Measurements from ENCODE around the gene GOLGA2.
A peak's percentile ranks its signal among the peaks of the same experiment; 100 is the strongest.
"Not testable (repeated sequence)": the region's sequence is repeated elsewhere in the genome, so short reads cannot be mapped to it uniquely, and the experiment has no call there.

The GOLGA2 gene

DNA sequence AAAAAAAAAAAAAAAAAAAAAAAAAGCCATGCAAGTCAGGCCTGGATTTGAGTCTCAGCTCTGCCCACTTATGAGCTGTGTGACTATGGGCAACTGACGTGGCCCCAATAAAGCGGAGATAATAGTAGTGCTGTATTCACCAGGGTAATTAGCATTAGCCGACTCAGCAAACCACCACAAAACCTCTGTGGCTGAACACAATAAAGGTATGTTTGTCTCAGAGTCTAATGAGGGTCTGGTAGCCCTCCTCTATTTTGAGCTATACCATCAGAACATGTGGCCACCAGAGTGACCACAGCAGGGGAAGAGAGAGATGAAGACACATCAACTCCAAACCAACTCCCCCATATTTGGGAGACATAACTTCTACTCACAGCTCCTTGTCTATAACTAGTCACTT lies 16.2 kb upstream of the GOLGA2 start:
- DNase-seq: no peak
- no peak for ATAC-seq

DNA sequence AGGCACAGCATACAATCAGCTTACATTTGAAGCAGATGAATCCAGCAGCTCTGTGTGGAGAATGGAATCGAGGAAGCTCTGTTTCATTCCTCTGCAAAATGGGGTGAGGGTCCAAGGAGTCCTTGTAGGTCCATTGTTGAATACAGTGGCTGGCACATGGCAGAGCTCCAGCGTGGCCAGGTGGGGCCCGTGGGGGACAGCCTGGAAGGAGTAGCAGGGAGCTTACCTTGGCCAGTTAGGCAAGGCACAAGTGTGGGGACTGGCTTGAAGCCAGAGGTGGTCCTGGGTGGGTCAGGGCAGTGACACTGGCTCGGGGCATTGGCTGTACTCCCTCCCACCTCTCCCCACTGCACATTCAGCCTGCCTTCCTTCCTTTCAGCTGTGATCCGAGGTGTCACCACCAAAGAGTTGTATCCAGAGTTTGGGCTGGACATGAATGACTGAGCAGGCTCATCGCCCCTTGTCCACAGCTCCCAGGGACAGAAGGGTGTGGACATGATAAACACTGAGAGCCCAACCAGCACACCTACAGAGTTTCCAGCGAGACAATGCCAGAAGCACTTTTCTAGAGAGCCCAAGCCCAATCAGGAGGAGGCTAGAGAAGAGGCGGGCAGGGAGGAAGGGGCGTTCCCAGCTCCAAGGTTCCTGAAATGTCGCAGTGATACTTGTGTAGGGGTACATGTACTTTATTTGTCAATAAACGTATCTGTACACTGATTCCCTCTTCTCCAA lies 12.6 kb upstream of the GOLGA2 start:
- DNase-seq: no peak
- ATAC-seq: no peak

DNA sequence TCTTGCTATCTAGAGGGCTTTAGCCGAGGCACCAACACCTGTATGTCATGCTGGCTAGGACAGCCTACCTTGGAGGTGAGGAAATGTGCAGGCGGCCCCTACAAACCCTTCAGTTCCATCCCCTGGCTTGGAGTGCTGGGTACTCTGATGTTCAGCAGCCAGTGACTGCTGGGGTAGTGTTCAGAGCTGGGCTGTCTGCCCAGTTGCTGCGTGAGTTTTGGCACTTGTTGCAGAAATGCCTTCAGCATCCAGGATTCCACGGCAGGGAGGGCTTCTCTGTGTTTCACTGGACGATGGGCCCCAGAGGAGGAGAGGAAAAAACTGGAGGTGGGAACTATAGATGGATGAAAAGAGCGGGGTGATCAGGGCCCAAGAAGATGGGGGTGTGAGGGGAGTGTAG lies 10.6 kb upstream of the GOLGA2 start:
- ATAC-seq (no peak), DNase-seq (no peak)

DNA sequence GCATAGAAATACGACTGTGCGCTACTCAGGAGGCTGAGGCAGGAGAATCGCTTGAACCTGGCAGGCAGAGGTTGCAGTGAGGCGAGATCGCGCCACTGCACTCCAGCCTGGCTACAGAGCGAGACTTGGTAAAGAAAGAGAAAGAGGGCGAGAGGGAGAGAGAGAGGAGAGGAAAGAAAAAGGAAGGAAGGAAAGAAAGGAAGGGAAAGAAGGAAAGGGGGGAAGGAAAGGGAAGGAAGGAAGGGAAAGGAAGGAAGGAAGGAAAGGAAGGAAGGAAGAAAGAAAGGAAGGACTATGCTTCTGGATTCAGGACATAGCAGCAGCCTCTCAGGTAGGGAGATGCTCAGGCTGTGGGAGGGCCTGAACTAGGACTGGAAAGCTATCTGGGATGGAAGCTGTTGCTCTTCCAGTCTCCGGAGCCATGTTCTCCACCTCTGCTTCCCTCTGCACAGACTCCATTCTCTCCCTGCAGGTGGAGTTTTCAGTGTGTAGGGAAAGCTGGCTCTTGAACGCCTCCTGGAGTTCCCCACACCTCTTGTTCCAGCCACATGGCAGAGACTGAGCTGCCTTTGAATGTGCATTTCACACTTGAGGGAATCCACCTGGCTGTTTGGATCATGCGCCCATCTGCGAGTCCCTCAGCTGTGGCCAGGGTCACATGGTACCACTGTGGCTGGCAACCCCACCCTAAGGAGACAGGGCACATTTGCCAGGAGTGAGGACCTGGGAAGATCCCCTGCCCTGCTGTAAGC lies 9.4 kb upstream of the GOLGA2 start:
- ATAC-seq: no peak
- DNase-seq: no peak

DNA sequence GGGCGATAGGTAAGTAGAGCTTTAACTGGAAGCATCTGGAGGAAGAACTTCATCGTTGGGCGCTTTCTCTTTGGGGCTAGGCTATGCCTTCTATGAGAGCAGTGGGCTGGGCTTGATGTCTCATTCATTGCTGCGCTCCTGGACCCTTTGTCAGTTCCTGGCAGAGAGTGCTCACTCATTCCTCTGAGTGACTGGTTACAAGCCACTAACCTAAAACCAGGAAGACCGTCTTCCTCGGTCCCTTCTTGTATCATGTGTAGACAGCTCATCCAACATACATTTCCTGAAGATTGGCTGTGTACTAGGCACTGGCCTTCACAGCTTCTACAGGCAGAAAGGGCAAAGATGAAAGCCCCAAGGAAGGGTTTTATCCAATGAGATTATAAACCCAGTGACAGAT lies 6.7 kb upstream of the GOLGA2 start:
- ATAC-seq: no peak
- DNase-seq: no peak

DNA sequence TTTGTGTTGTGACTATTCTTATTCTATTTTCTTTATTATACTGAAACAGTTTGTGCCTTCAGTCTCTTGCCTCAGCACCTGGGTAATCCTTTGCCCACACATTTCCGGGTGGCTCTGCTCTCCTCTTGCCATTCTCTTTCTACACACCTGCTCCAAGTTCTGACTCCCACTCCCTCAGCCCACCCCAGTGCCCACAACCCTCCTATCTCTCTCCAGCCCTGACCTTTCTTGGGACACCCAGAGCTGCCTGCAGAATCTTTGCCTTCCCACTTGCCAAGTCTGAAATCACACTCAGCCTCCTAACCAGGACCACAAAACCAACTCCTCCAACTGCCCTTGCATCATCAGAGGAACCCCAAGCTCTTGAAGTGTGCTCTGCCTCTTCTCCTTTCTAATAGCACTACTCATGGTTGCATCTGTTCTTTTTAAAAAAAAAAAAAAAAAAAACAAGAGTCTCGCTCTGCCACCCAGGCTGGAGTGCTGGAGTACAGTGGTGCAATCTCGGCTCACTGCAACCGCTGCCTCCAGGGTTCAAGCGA lies 4.3 kb upstream of the GOLGA2 start:
- no peak for ATAC-seq

DNA sequence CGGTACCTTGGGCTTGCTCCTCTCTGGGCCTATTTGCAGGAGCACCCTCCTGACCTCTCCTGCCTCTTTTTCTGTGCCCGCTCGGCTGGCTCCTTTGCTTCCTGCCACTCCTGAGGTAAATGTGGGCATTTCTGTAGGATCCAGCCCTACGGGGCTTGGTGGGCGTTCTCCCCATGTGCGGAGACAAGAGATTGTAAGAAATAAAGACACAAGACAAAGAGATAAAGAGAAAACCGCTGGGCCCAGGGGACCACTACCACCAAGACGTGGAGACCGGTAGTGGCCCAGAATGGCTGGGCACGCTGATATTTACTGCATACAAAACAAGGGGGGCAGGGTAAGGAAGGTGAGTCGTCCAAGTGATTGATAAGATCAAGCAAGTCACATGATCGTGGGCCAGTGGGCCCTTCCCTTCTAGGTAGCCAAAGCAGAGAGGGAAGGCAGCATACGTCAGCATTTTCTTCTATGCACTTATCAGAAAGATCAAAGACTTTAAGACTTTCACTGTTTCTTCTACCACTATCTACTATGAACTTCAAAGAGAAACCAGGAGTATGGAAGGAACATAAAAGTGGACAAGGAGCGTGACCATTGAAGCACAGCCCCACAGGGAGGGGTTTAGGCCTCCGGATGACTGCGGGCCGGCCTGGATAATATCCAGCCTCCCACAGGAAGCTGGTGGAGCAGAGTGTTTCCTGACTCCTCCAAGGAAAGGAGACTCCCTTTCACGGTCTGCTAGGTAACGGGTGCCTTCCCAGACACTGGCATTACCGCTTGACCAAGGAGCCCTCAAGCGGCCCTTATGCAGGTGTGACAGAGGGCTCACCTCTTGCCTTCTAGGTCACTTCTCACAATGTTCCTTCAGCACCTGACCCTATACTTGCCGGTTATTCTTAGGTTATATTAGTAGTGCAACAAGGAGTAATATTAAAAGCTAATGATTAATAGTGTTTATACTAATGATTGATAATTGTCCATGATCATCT lies 3.6 kb upstream of the GOLGA2 start:
- not testable (repeated sequence) for ATAC-seq, DNase-seq

More for the DNA sequence above, 4.3 kb upstream of the GOLGA2 start:
- no peak for DNase-seq

DNA sequence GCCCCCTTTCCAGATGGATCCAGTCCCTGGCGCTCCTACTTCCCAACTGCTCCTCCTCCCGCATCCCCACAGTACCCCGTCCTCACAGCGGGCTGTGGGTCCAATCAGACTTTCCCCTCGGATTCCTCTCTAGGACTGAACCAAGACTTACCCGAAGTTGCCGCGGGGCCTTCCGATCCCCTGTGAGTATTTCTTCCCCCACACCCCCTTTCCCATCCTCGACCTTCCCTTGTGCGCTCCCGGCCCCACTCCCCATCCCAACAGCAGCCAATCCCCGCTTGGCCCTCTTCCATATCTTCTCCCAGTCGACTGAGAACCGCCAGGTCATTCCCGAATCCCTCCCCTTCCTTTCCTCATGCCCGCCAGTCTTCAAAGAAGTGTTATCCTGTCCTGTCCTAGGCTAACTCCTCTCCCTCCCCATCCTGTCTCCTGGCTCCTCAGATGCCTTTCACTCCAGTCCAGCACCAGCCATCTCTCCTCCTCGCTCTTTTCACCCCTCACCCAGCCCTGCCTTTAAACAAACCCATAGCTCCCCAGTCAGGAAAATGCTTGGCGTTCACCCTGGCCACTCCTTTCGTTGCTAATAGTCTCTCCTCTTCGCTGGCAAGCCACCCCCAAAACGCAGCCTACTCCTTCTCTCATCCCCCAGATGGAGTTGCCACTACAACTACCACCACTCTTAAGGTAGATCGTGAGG lies 915 bp upstream of the GOLGA2 start:
- DNase-seq: no peak

DNA sequence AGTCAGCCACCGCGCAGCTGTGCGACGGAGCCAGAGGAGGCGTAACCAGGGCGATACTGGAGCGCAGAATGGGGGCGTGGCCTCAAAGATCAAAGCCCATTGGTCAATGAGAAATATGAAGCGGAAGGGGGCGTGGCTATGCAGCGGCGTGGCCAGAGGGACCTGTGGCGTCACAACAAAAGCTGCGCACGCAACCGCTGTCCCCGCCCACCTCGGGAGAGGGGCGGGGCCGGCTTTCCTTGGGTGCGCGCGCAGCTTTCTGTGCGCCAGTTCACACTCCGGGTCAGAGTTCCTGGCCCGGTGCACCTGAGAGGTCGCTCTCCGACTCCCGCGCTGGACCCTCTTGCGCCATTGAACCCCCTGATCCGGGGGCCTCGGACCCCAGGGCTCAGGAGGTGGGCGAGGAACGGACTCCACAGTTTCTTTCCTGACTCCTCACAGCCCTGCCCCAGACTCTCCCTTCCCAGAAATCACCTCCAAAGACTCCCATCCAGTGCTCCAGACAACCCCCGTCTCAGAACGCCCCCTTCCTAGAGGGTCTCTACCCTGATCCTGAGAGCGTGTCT lies 284 bp upstream of the GOLGA2 start, which contains the start of gene SWI5:
TSS of gene SWI5 (plus strand) at position 269 of the 566 bp plus-strand sequence.
- DNase-seq: peak; percentile 100
- ATAC-seq: peak; percentile 98

More for the DNA sequence above, 915 bp upstream of the GOLGA2 start:
- ATAC-seq: no peak

DNA sequence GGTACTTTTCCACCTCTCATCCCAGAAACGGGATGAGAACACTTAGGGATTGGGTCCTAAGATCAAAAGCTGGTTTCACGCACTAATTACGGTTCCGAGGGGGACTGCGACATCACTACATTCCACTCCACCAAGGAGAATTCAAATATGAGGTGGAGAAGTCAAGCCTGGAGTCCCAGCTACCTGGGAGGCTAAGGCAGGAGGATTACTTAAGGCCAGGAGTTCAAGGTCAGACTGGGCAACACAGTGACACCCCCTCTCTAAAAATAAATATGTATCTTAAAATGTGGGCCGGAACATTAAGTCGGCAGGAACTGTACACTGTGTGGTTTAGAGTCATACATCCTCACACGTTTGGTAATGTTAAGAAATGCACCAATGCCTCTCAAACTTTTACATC lies 1.6 kb downstream of the GOLGA2 start:
- DNase-seq: no peak
- no peak for ATAC-seq

DNA sequence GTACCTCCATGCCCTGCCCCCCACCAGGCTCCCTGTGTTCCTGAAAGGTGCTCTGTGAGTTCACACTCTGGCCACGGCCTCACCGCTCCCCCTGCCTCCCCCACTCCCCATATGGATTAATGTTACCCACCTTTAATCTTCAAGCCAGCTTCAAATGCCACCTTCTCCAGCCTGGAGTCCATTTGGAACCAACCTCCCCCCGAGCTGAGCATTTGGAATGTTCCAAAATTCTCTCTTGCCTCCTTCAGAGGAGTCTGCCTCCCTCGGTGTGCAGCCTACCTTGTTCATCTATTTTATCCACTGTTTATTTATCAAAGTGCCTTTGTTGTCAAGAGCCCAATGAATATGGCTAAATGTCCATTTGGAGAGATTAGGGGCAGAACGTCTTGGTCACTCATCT lies 4.3 kb downstream of the GOLGA2 start:
- no peak for DNase-seq

DNA sequence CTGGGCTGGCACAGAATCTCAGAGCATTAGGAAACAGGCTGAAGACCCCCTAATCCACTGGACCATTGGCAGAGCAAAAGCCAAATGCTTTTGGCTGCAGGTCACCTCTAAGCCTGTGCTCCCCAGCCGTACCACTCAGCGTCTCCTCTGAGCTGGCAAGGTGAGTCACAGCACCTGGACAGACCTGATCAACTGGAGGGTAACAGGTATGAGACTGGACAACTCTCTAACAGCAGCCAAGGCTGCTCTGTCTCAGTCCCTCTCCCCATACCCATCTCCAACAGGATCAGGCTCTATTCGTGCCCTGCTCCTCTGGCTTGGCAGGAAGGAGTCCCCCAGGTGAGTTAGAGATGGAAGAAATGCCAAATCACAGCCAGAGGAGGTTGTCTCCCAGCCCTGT lies 4.7 kb downstream of the GOLGA2 start:
- ATAC-seq: no peak

More for the DNA sequence above, 4.3 kb downstream of the GOLGA2 start:
- ATAC-seq: no peak

DNA sequence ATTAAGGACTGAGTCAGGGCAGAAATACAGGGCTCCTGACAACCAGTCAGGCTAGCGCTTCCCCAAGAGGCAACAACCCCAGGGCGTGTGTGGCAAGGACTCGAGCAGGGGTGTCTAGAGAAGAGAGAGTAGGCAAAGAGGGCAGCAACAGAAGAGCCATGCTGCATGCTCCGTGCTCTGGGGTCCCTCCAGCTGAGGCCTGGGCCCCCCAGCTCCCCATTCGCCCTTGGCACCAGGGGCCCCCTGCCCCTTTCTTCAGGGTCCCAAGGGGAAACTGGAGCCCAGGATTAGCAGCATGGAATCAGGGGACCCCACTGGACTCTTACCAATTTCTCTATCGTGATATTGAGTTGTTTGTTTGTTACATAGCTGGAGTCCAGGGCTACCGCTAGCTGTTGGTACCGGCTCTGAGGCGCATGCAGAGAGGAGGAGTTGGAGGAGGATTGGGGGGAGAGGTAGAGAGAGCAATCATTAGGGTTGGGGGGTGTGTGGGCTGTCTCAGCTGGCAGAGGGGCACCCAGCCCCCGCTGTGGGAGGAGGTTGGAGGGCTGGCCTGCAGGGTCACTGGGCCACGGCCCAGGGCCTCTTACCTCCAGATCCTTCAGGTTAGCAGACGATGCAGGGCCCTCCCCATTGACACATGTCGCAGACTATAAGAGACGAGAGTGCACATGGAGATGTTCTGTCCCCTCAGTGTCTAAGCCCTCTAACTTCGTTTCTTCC lies 8.8 kb downstream of the GOLGA2 start:
- no peak for ATAC-seq

More for the DNA sequence above, 4.7 kb downstream of the GOLGA2 start:
- DNase-seq: no peak

DNA sequence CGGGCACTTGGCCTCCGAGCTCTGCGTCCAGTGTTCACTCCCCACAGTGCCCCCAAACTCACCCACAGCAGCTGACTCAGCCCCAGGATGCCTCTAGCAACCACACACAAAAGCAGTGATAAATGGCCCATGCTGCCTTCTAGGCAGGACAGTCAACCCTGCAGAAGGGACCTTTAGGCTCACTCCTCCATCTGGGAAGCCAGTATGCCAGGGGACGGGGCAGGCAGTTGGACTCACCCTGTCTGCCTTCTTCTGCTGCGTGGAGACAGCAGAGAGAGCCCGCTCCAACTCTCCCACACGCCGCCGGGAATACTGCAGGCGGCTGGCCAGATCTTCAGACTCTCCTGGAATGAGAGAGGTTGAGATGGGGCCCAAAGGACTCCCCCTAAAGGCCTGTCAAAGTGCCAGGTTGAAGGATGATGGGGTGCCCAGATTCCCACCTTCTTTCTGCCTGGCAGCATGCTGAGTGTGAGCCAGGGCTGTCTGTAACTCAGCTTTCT lies 10.4 kb downstream of the GOLGA2 start:
- DNase-seq (no peak), ATAC-seq (no peak)

More for the DNA sequence above, 8.8 kb downstream of the GOLGA2 start:
- no peak for DNase-seq

DNA sequence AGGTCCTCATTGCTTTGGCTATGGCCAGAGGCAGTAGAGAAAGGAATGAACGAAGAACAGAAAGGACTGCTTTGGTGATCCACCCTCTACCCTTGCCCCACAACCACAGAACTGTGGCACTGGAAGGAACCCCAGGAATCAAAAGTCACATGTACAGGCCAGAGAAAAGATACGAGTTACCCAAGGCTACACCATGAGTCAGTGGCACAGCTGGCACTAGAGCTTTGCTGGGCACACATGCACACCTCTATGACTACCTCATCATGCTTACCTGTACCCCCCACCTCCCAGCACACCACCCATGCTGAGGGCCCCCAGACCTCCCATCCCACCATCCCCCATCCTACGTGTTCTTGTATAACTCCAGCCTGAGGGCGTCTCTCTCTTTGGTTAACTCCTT lies 13.1 kb downstream of the GOLGA2 start:
- ATAC-seq (no peak), DNase-seq (no peak)

DNA sequence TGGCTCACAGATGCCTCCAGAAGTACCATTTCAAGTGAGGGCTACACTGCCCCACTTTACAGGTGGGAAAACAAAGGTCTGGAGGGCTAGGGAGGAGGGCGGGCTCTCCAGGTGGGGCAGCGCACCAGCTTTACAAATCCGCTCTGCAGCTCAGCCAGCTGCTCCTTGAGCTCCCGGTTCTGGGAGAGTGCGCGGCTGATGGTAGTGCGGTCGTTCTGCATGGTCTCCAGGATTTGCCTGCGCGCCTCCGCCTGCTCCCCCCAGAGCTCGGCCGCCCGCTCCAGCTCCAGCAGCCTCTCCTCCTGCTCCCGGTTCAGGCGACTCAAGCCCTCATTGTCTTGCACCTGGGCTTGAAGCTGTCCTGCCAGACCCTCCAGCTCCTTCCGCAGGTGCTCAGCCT lies 15.5 kb downstream of the GOLGA2 start:
- ATAC-seq (no peak), DNase-seq (no peak)

DNA sequence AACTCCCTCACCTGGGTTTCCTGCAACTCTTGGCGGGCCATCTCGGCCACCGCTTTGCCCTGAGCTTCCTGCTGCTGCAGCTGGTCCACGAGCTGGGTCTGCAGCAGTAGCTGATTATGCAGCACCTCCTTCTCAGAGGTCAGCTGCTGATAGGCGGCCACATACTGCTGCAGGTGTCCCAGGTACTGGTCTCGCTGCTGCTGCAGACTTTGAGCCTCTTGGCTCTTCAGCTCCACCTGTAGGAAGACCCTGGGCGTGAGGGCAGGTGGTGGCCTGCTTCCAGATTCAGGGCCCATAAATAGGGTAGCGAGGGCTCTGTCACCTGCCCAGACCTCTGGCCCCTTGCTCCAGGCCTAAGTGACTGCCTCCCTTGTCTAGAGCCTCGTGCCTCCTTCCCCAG lies 16.7 kb downstream of the GOLGA2 start:
- DNase-seq: no peak
- ATAC-seq: no peak

DNA sequence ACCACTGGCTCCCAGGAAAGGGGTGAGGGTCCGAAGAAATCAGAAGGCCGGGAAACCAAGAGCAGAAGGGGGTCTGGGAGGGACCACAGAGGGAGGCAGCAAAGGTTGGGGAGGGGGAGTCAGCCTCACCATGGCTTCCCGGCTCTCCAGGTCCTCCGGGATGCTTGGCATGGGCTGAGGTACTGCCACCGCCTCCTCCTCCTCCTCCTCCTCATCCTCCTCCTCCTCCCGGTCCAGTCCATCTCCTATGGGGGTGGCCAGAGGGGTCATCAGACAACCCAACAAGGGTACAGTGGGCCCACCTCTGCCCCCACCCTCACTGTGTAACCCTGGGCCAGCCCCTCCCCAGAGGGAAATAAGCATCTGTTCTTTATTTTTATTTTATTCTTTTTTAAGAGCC lies 17.5 kb downstream of the GOLGA2 start:
- ATAC-seq (no peak), DNase-seq (no peak)

DNA sequence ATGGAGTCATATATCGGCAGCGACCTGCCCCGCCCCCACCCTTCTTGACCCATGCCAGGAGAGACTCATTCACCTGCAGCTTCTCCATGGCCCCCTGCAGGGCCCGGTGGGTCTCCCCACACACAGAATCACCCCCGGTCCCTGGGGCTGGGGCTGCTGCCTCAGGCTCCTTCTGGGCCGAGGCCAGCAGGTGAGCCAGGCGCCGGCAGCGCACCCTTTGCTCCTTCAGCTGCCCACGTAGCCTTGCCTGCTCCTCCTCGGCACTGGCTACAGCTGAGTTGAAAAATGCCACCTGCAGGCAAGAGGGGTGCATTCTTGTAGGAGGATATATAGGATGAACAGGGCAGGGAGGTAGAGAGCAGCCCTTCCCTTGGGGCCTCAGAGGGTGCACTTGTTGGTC lies 17.9 kb downstream of the GOLGA2 start:
- ATAC-seq: no peak
- DNase-seq: no peak
